H1 (cell line): ENCODE data around the gene SPATA31A6.
"Not testable (repeated sequence)": the region's sequence is repeated elsewhere in the genome, so short reads cannot be mapped to it uniquely, and the experiment has no call there.

Experiments used
- CEBPB ChIP-seq: IDR thresholded peaks from 2 replicates; pipeline ENCODE4 v1.6.1; 2012; ENCODE audit warnings: low read depth, low read length
- CTCF ChIP-seq, 3 experiments: IDR thresholded peaks; 1 replicate in 2 of 3; 2 replicates in 1 of 3; pipeline versions ENCODE4 v1.5.1 to v1.6.1; 2011; ENCODE audit warnings: low read length in 3 of 3, mild to moderate bottlenecking in 3 of 3, inconsistent platforms in 2 of 3, low read depth in 1 of 3, moderate library complexity in 1 of 3; ENCODE audit not compliant: insufficient read depth in 1 of 3; ENCODE audit errors: control extremely low read depth in 1 of 3
- RNF2 ChIP-seq: fragments of 200-900, 300-1000 bp; sonication (generic); IDR thresholded peaks from 2 replicates; pipeline ENCODE4 v1.7.1; 2016; ENCODE audit warnings: borderline replicate concordance, low read depth, mild to moderate bottlenecking, antibody characterized with exemption, low read length; ENCODE audit not compliant: poor library complexity, severe bottlenecking; ENCODE audit errors: missing control alignments

DNA sequence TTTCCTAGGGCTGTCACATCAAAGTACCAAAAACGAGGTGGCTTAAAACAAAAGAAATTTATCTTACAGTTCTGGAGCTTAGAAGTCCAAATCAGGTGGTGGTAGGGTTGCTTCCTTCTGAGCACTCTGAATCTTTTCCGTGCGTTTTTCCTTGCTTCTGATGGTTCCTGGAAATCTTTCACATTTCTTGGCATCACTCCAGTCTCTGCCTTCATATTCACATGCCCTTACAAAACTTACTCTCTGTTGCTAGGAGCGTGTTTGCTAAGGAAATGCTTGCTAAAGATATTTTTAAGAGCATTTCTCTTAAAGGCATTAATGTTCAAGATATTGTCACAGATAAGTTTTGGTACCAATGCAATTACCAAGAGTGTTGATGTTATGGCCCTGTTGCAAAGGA is 49.6 kb downstream of the SPATA31A6 start:
- not testable (repeated sequence) for TF ChIP-seq CTCF (IDR thresholded peaks at IDR 0.05; ENCODE audit: control extremely low read depth in 1 of 3, insufficient read depth in 1 of 3, low read depth in 1 of 3, low read length in 3 of 3); RNF2; CEBPB
